GM12878 (cell line): ENCODE results near the gene AJUBA. TPM values are rescaled to one million over a fixed set of nuclear protein-coding genes. Genes with fewer than 3 reads are reported as not detected.
A peak's percentile ranks its signal among the peaks of the same experiment; 100 is the strongest.

Source experiments
- ATAC-seq: fragments of 200-7000 bp; cut with Tn5 transposase; 3 replicates; pipeline ENCODE4 v1.9.1; 2020; ENCODE audit warnings: mild to moderate bottlenecking, moderate library complexity
- Bru-seq: library from RNA; stranded (reverse); fragments of 400-500 nt; gene quantifications from one replicate; lab custom pipeline; 2021; lab: Mats Ljungman, UMichigan
- BruChase-seq, 2 experiments: library from RNA; stranded (reverse); fragments of 400-500 nt; gene quantifications; one replicate each; lab custom pipeline; 2021; lab: Mats Ljungman, UMichigan
- BruUV-seq: library from RNA; stranded (reverse); fragments of 400-500 nt; replicated peaks from 2 replicates; lab custom pipeline; 2021; lab: Mats Ljungman, UMichigan
- CTCF ChIA-PET: fragments of 300-600 bp; sonication (Branson Sonifier 250); formaldehyde crosslinking; extraction: SDS; loops from one replicate; lab custom pipeline; 2021; ENCODE audit warnings: inconsistent platforms; lab: Yijun Ruan, JAX
- POLR2A ChIA-PET: fragments of 350-600 bp; formaldehyde crosslinking; extraction: SDS; loops from one replicate; lab custom pipeline; 2021; ENCODE audit warnings: inconsistent platforms; lab: Charles Lee
- RAD21 ChIA-PET: fragments of 300-600 bp; sonication (Branson Sonifier 250); formaldehyde crosslinking; loops from one replicate; lab custom pipeline; 2023; ENCODE audit warnings: antibody characterized with exemption; ENCODE audit not compliant: unreplicated experiment; lab: Charles Lee
- SMC1A ChIA-PET: fragments of 300-600 bp; sonication (Branson Sonifier 250); formaldehyde crosslinking; loops from one replicate; lab custom pipeline; 2023; ENCODE audit not compliant: unreplicated experiment, uncharacterized antibody; lab: Charles Lee
- DNase-seq: peaks from one replicate; pipeline ENCODE4 v3.0.0-alpha.2; 2011; ENCODE audit warnings: low read depth, low spot score
- FAIRE-seq: peaks from 3 replicates; lab custom pipeline; 2011; peaks lifted over from hg19 to GRCh38; lab: Jason Lieb, UNC
- H2AFZ ChIP-seq: 2 replicates; pipeline ENCODE4 v1.6.0; 2011; ENCODE audit warnings: low read depth, low read length, control low read depth; ENCODE audit not compliant: control insufficient read depth
- H3K27ac ChIP-seq: 2 replicates; pipeline ENCODE4 v1.5.1; 2011; ENCODE audit warnings: control low read depth; ENCODE audit not compliant: control insufficient read depth, insufficient read depth
- H3K27me3 ChIP-seq, 2 experiments: replicated peaks in 1 of 2; 2 replicates each; pipeline versions ENCODE4 v1.6.0 to v1.6.1; 2011; ENCODE audit warnings: low read length in 1 of 2; ENCODE audit not compliant: control insufficient read depth in 2 of 2, insufficient read depth in 2 of 2
- H3K36me3 ChIP-seq, 2 experiments: 2 replicates each; pipeline ENCODE4 v1.5.1; 2011; ENCODE audit warnings: low read length in 1 of 2; ENCODE audit not compliant: control insufficient read depth in 2 of 2, insufficient read depth in 2 of 2
- H3K4me1 ChIP-seq: 2 replicates; pipeline ENCODE4 v1.6.1; 2011; ENCODE audit warnings: mild to moderate bottlenecking, low read length, moderate library complexity, mixed read lengths; ENCODE audit not compliant: control insufficient read depth, insufficient read depth
- H3K4me2 ChIP-seq: 2 replicates; pipeline ENCODE4 v1.6.0; 2011; ENCODE audit warnings: control low read depth; ENCODE audit not compliant: control insufficient read depth, insufficient read depth
- H3K4me3 ChIP-seq: fragments of 200-600 bp; sonication (generic); 2 replicates; pipeline ENCODE4 v1.5.1; 2016
- H3K79me2 ChIP-seq: 2 replicates; pipeline ENCODE4 v1.6.0; 2011; ENCODE audit warnings: low read length; ENCODE audit not compliant: control insufficient read depth, insufficient read depth
- H3K9ac ChIP-seq: 2 replicates; pipeline ENCODE4 v1.8.0; 2011; ENCODE audit warnings: low read length, control low read depth, mixed read lengths; ENCODE audit not compliant: control insufficient read depth, insufficient read depth
- H3K9me3 ChIP-seq: replicated peaks from 3 replicates; pipeline ENCODE4 v1.5.1; 2011; ENCODE audit warnings: mild to moderate bottlenecking, low read length; ENCODE audit not compliant: control insufficient read depth, insufficient read depth
- H4K20me1 ChIP-seq: 2 replicates; pipeline ENCODE4 v1.6.0; 2011; ENCODE audit not compliant: control insufficient read depth, insufficient read depth
- ATF7 ChIP-seq: fragments of 450-650 bp; IDR thresholded peaks from 2 replicates; pipeline ENCODE4 v1.6.1; 2016; ENCODE audit warnings: low read depth, mild to moderate bottlenecking
- CBX3 ChIP-seq: fragments of 200-600 bp; sonication (generic); IDR thresholded peaks from 2 replicates; pipeline ENCODE4 v1.6.1; 2016; ENCODE audit warnings: low read depth, borderline replicate concordance
- CBX5 ChIP-seq: sonication (generic); IDR thresholded peaks from 2 replicates; pipeline ENCODE4 v1.6.1; 2016; ENCODE audit warnings: low read depth, moderate library complexity, mild to moderate bottlenecking, inconsistent platforms
- CHD1 ChIP-seq: IDR thresholded peaks from 2 replicates; pipeline ENCODE4 v1.6.1; 2012; ENCODE audit warnings: low read depth, low read length, improper control_type of control experiment
- CREB1 ChIP-seq: IDR thresholded peaks from 2 replicates; pipeline ENCODE4 v1.6.1; 2012; ENCODE audit warnings: low read depth, mild to moderate bottlenecking, inconsistent platforms
- MTA2 ChIP-seq: fragments of 450-650 bp; IDR thresholded peaks from 2 replicates; pipeline ENCODE4 v1.6.1; 2016; ENCODE audit warnings: low read depth, mild to moderate bottlenecking, moderate library complexity
- NFYA ChIP-seq: IDR thresholded peaks from 2 replicates; pipeline ENCODE4 v1.6.1; 2011; ENCODE audit warnings: low read depth, mild to moderate bottlenecking, low read length, improper control_type of control experiment, borderline replicate concordance
- RFX5 ChIP-seq: IDR thresholded peaks from 2 replicates; pipeline ENCODE4 v1.6.1; 2011; ENCODE audit warnings: low read depth, low read length, improper control_type of control experiment
- WGBS: methylation state at CpG from one replicate; pipeline ENCODE4 v1.1.6; 2016; ENCODE audit warnings: low lambda C conversion rate; ENCODE audit not compliant: insufficient replicate concordance, insufficient coverage; ENCODE audit errors: missing lambda C conversion rate; 5-methylcytosine and 5-hydroxymethylcytosine counted together
- in situ Hi-C: fragments of 300-500 bp; cut with MboI; formaldehyde crosslinking; loops from 9 replicates; pipeline ENCODE4 v1.14.3; 2018; ENCODE audit warnings: mixed read lengths
- intact Hi-C: fragments of 100-400 bp; cut with micrococcal nuclease; formaldehyde crosslinking; loops from one replicate; pipeline ENCODE4 v1.14.2; 2022; ENCODE audit not compliant: unreplicated experiment
- long read RNA-seq, 2 experiments: library from polyadenylated mRNA; unstranded; transcript quantifications; one replicate each; pipeline ENCODE4 v2.0.0, GENCODE V29; 2019 to 2020
- polyA minus RNA-seq, 3 experiments: library from RNA; depleted of rRNA, polyadenylated mRNA; stranded (reverse); fragments of >200 nt; gene quantifications; 2 replicates each; pipeline ENCODE4 v1.2.3, GENCODE V29; 2011
- polyA plus RNA-seq, 11 experiments: library from polyadenylated mRNA; depleted of rRNA in 4 of 11; unstranded in 6 of 11; stranded (reverse) in 5 of 11; fragments of >200 nt; fragmentation: Nextera tagmentation in 4 of 11; fragmentation: Illumina TruSeq in 1 of 11; extraction: Ambion mirVana in 4 of 11; extraction: Trizol in 1 of 11; gene quantifications; 1 replicate in 1 of 11; 2 replicates in 10 of 11; pipeline versions ENCODE4 v1.2.1 to v1.2.3, GENCODE V29; 2011 to 2016; ENCODE audit warnings: inconsistent platforms in 2 of 11, missing spikeins in 2 of 11, low read depth in 1 of 11
- total RNA-seq, 4 experiments: library from RNA; depleted of rRNA in 3 of 4; stranded (reverse); fragments of >200 nt in 3 of 4; fragmentation: Illumina TruSeq in 1 of 4; extraction: Trizol in 1 of 4; gene quantifications; 2 replicates each; pipeline versions ENCODE4 v1.2.1 to v1.2.3, GENCODE V29; 2013 to 2021
- TF ChIP-seq, protein P1 (sequence below): fragments of 450-650 bp; IDR thresholded peaks from 2 replicates; pipeline ENCODE4 v1.6.1; 2016; ENCODE audit warnings: mild to moderate bottlenecking
- TF ChIP-seq, protein P2 (sequence below): fragments of 450-650 bp; IDR thresholded peaks from 2 replicates; pipeline ENCODE4 v1.6.1; 2018; ENCODE audit warnings: mild to moderate bottlenecking, low read depth, moderate library complexity; ENCODE audit not compliant: partially characterized antibody

The AJUBA gene
- 4.7 and 5.9 TPM in 2 replicates for total RNA-seq (2013; cell fraction: nucleolus; rRNA removed)
- total RNA-seq (2014; rRNA removed) (0.49 and 0.51 TPM in 2 replicates), total RNA-seq (2014; rRNA removed; fragmentation: Illumina TruSeq; extraction: Trizol) (0.18 and 0.36 TPM in 2 replicates), total RNA-seq (2021) (0.43 and 0.90 TPM in 2 replicates), polyA plus RNA-seq (2011; rRNA removed) (18.1 and 23.6 TPM in 2 replicates), polyA plus RNA-seq (2014; fragmentation: Illumina TruSeq; extraction: Trizol) (0.16 and 0.87 TPM in 2 replicates), polyA plus RNA-seq (2014; fragmentation: Nextera tagmentation; extraction: Ambion mirVana) (under 1 TPM; 0.03 to 0.04 TPM), polyA plus RNA-seq (2014; rRNA removed) (0.32 and 0.90 TPM in 2 replicates), polyA plus RNA-seq (2016; fragmentation: Nextera tagmentation; extraction: Ambion mirVana) (under 1 TPM in 1 of 2 experiments, not detected in 1; 0.15 TPM), polyA minus RNA-seq (2011; rRNA and poly(A)+ RNA removed) (22.8 and 45.9 TPM in 2 replicates), Bru-seq, nascent RNA (percentile 41 among the genes with signal in this experiment), BruChase-seq, experiment 1, labeled RNA remaining after a 6-hour chase (percentile 34 among the genes with signal in this experiment), BruChase-seq, experiment 2, labeled RNA remaining after a 2-hour chase (percentile 48 among the genes with signal in this experiment)
- 0.58 TPM for polyA plus RNA-seq (2011; ENCODE audit: low read depth)
- 13.6 and 22.2 TPM in 2 replicates for polyA plus RNA-seq (2011; cell fraction: cytosol; rRNA removed)
- polyA plus RNA-seq (2011; cell fraction: nucleus; rRNA removed) = 9.8 and 20.8 TPM in 2 replicates
- polyA plus RNA-seq (2012) = 0.80 and 0.89 TPM in 2 replicates
- polyA minus RNA-seq (2011; cell fraction: cytosol; rRNA and poly(A)+ RNA removed) = 6.5 and 7.0 TPM in 2 replicates
- polyA minus RNA-seq (2011; cell fraction: nucleus; rRNA and poly(A)+ RNA removed) = 6.2 and 8.2 TPM in 2 replicates
- long read RNA-seq, experiment 1 = 0 reads
- long read RNA-seq, experiment 2, partial matches to known transcripts = 1 of 6 reads
- long read RNA-seq, experiment 2, other reads (novel, unspliced or antisense) = 2 of 6 reads

DNA sequence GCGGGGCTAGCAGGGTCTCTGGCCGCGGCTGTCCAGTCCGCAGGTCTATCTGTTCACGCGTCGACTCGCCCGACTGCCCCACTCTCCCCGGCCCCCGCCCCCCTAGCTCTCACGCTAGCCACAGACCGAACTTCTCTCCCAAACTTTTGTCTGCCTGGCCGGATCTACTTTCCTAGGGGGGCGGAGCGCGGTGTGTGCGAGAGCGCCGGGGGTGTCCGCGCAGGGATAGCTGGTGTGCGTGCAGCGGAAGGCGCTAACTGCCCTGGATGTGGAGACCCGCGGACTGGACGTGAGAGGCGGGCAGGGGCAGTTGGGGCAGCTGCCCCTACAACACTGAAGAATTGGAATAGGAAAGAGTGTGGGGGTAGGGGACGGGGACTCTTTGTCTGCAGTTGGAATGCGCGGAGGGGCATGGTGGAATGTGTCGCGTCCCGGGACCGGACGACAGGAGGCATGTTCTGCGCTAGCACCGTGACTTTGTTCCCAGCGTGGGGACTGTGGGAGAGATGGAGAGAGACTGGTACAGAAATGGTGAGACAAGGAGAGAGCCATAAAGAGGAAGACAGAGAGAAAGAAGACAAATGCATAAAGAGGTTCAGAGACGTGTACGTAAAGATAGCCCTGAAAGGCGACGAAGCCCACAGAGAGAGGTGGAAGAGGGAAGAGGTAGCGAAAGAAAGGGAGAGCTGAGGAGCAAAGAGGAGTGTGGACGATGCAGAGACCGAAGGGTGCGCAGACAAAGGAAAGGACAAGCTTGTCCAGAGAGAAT is at the start of gene AJUBA:
Gene AJUBA, minus strand, starts transcription at position 75 of the 769 bp plus-strand sequence. CDS start 285 bp downstream, outside the sequence.
- Histone ChIP-seq H3K4me2 (peak within 1 kb of the TSS; percentile 73), H3K79me2 (no peaks in the 10 kb centered on the region), H3K27ac (no peak within 1 kb of the TSS), H3K27me3 (peaks cover 4 to 13% of the 10 kb centered on the region in 2 experiments), H2AFZ (peak within 1 kb of the TSS; percentile 57), H4K20me1 (no peaks in the 10 kb centered on the region), H3K9ac (peak within 1 kb of the TSS; percentile 25; the same call in 1 of the 2 replicates), H3K4me1 (no peaks in the 10 kb centered on the region; the same call in 1 of the 2 replicates), H3K4me3 (peak within 1 kb of the TSS; percentile 63; the same call in 1 of the 2 replicates), H3K36me3 (no peaks in the 10 kb centered on the region; a peak in 1 of 4 replicates), H3K9me3 (no peaks in the 10 kb centered on the region)
- DNase-seq = no peak
- RAD21 ChIA-PET = interaction anchor here (0.6 to 9.1 kb wide), 6 partner anchors 8 to 160 kb away, joined by 3 to 224 read pairs (median 10); partner anchors contain the start of genes CDH24 and PRMT5
- ATAC-seq = peak; percentile 42
- peak; percentile 7 for FAIRE-seq
- BruUV-seq = no TSS peak
- SMC1A ChIA-PET = interaction anchor here (1.0 to 7.6 kb wide), 9 partner anchors 10 to 85 kb away, joined by 3 to 156 read pairs (median 9); partner anchors contain the start of genes CDH24, HAUS4 and PRMT5
- intact Hi-C loops (loop anchor here (1.0 to 10.0 kb wide), 4 partner anchors 9 to 598 kb away; partner anchors contain the start of gene PRMT5), in situ Hi-C loops (loop anchor here (5.0 kb wide), 1 partner anchor 410 kb away; no protein-coding TSS in a partner anchor)
- CTCF ChIA-PET = interaction anchor here (0.6 to 25.0 kb wide), 18 partner anchors 10 to 594 kb away, joined by 3 to 853 read pairs (median 4); partner anchors contain the start of genes CDH24, HOMEZ, PABPN1 and PRMT5
- WGBS = 1% methylated on average over 48 of the region's 48 CpGs
- POLR2A ChIA-PET = no interaction called here
- TF ChIP-seq RFX5 (no peak), NFYA (no peak), MTA2 (peak; percentile 49; the same call in 1 of the 2 replicates), ATF7 (no peak), CBX5 (no peak), CHD1 (no peak), CREB1 (peak; percentile 59; the same call in 1 of the 2 replicates), CBX3 (no peak)
- TF ChIP-seq, protein P1, sequence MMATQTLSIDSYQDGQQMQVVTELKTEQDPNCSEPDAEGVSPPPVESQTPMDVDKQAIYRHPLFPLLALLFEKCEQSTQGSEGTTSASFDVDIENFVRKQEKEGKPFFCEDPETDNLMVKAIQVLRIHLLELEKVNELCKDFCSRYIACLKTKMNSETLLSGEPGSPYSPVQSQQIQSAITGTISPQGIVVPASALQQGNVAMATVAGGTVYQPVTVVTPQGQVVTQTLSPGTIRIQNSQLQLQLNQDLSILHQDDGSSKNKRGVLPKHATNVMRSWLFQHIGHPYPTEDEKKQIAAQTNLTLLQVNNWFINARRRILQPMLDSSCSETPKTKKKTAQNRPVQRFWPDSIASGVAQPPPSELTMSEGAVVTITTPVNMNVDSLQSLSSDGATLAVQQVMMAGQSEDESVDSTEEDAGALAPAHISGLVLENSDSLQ = no peak
- TF ChIP-seq, protein P2, sequence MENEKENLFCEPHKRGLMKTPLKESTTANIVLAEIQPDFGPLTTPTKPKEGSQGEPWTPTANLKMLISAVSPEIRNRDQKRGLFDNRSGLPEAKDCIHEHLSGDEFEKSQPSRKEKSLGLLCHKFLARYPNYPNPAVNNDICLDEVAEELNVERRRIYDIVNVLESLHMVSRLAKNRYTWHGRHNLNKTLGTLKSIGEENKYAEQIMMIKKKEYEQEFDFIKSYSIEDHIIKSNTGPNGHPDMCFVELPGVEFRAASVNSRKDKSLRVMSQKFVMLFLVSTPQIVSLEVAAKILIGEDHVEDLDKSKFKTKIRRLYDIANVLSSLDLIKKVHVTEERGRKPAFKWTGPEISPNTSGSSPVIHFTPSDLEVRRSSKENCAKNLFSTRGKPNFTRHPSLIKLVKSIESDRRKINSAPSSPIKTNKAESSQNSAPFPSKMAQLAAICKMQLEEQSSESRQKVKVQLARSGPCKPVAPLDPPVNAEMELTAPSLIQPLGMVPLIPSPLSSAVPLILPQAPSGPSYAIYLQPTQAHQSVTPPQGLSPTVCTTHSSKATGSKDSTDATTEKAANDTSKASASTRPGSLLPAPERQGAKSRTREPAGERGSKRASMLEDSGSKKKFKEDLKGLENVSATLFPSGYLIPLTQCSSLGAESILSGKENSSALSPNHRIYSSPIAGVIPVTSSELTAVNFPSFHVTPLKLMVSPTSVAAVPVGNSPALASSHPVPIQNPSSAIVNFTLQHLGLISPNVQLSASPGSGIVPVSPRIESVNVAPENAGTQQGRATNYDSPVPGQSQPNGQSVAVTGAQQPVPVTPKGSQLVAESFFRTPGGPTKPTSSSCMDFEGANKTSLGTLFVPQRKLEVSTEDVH = no peak
